Neural progenitor cell (in vitro differentiated cells): ENCODE results near the gene IGLON5. TPM values are rescaled to one million over a fixed set of nuclear protein-coding genes. Genes with fewer than 3 reads are reported as not detected.

Experiments
- DNase-seq: peaks from one replicate; pipeline ENCODE4 v3.0.0-alpha.2; 2016; ENCODE audit warnings: low spot score
- H2AFZ ChIP-seq: fragments of 200-600 bp; sonication (generic); replicated peaks from 2 replicates; pipeline ENCODE4 v1.6.1; 2016; ENCODE audit warnings: antibody characterized with exemption
- H3F3A ChIP-seq: fragments of 200-600 bp; sonication (generic); 2 replicates; pipeline ENCODE4 v1.6.1; 2016; ENCODE audit warnings: antibody characterized with exemption, low read depth
- H3K27ac ChIP-seq: fragments of 200-600 bp; sonication (generic); 2 replicates; pipeline ENCODE4 v1.5.1; 2016; ENCODE audit warnings: mild to moderate bottlenecking
- H3K27me3 ChIP-seq: fragments of 200-600 bp; sonication (generic); 2 replicates; pipeline ENCODE4 v1.6.1; 2016; ENCODE audit warnings: mild to moderate bottlenecking, moderate library complexity
- H3K36me3 ChIP-seq: fragments of 200-600 bp; sonication (generic); 2 replicates; pipeline ENCODE4 v1.5.1; 2016
- H3K4me1 ChIP-seq: fragments of 200-600 bp; sonication (generic); 2 replicates; pipeline ENCODE4 v1.6.1; 2016; ENCODE audit warnings: mixed run types
- H3K4me2 ChIP-seq: fragments of 200-600 bp; sonication (generic); 2 replicates; pipeline ENCODE4 v1.6.1; 2016
- H3K4me3 ChIP-seq: fragments of 200-600 bp; sonication (generic); 2 replicates; pipeline ENCODE4 v1.5.1; 2016
- H3K79me2 ChIP-seq: fragments of 200-600 bp; sonication (generic); 2 replicates; pipeline ENCODE4 v1.6.1; 2016; ENCODE audit warnings: low read depth
- H3K9ac ChIP-seq: fragments of 200-600 bp; sonication (generic); 2 replicates; pipeline ENCODE4 v1.6.1; 2016
- H3K9me3 ChIP-seq: fragments of 200-600 bp; sonication (generic); 2 replicates; pipeline ENCODE4 v1.5.1; 2016; ENCODE audit warnings: low read depth
- H4K20me1 ChIP-seq: fragments of 200-600 bp; sonication (generic); 2 replicates; pipeline ENCODE4 v1.6.1; 2016; ENCODE audit warnings: low read depth
- H3K27ac Mint-ChIP-seq: 3 replicates; pipeline ENCODE4 v1.8.0; 2021; ENCODE audit warnings: mixed read lengths
- H3K27me3 Mint-ChIP-seq: 2 replicates; pipeline ENCODE4 v1.8.0; 2022; ENCODE audit warnings: low read depth, mild to moderate bottlenecking, inconsistent platforms, moderate library complexity, mixed read lengths; ENCODE audit not compliant: insufficient read depth
- H3K36me3 Mint-ChIP-seq: 3 replicates; pipeline ENCODE4 v1.8.0; 2021; ENCODE audit warnings: mixed read lengths
- H3K4me1 Mint-ChIP-seq: 3 replicates; pipeline ENCODE4 v1.8.0; 2021; ENCODE audit warnings: mixed read lengths
- H3K4me3 Mint-ChIP-seq: 3 replicates; pipeline ENCODE4 v1.8.0; 2021; ENCODE audit warnings: mild to moderate bottlenecking, moderate library complexity, mixed read lengths
- H3K9me3 Mint-ChIP-seq: 3 replicates; pipeline ENCODE4 v1.8.0; 2020; ENCODE audit warnings: mixed read lengths
- EZH2 ChIP-seq: fragments of 200-600 bp; sonication (generic); IDR thresholded peaks from 2 replicates; pipeline ENCODE4 v1.6.1; 2017; ENCODE audit warnings: antibody characterized with exemption, mild to moderate bottlenecking, moderate library complexity
- EZH2phosphoT487 ChIP-seq: fragments of 200-600 bp; sonication (generic); IDR thresholded peaks from 2 replicates; pipeline ENCODE4 v1.6.1; 2017; ENCODE audit warnings: antibody characterized with exemption
- total RNA-seq: library from RNA; depleted of rRNA; stranded (reverse); fragments of >200 nt; gene quantifications from 2 replicates; pipeline ENCODE4 v1.2.3, GENCODE V29; 2015; ENCODE audit warnings: low replicate concordance
- TF ChIP-seq, protein P1 (sequence below): fragments of 200-600 bp; sonication (generic); IDR thresholded peaks from 2 replicates; pipeline ENCODE4 v1.5.1; 2017; ENCODE audit warnings: antibody characterized with exemption, mild to moderate bottlenecking

Gene IGLON5
- total RNA-seq, 1 donor from 2014 or later, result 5.4 TPM

DNA sequence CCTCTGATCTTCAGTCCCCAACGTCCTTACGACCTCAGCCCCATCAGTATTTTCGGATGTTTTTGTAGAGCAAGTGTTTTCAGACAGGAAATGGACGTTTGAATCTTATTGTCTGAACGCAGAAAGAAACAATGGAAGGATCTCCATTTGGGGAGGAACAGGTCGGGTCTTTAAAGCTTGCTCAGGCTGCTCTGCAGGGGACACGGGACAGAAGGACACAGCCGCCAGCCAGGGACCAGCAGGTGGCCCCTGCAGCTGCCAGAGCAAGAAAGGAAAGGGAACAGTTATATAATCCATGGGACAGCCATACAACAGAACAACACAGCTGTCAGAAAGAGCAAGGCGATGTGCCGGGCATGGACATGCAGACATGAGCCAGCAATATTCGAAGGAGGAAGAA is 18.5 kb upstream of the IGLON5 start:
- Histone ChIP-seq H3K9me3 (no peaks in the 10 kb centered on the region), H3K79me2 (no peaks in the 10 kb centered on the region), H3K9ac (no peak overlapping the region), H3K4me3 (peak overlapping the region; percentile 21), H3K4me2 (peak overlapping the region; percentile 70), H3K4me1 (peaks cover 30% of the 10 kb centered on the region), H3F3A (peaks cover 3% of the 10 kb centered on the region), H3K36me3 (no peaks in the 10 kb centered on the region), H4K20me1 (no peaks in the 10 kb centered on the region), H3K27me3 (peaks cover 16% of the 10 kb centered on the region), H3K27ac (no peak overlapping the region), H2AFZ (no peak overlapping the region)
- Mint-ChIP-seq H3K27me3 (peaks cover 3% of the 10 kb centered on the region), H3K36me3 (no peaks in the 10 kb centered on the region), H3K4me3 (peak overlapping the region; percentile 25), H3K9me3 (no peaks in the 10 kb centered on the region), H3K27ac (peak overlapping the region; percentile 7), H3K4me1 (peaks cover 29% of the 10 kb centered on the region)
- TF ChIP-seq EZH2phosphoT487 (no peak), EZH2 (no peak)
- TF ChIP-seq, protein P1, sequence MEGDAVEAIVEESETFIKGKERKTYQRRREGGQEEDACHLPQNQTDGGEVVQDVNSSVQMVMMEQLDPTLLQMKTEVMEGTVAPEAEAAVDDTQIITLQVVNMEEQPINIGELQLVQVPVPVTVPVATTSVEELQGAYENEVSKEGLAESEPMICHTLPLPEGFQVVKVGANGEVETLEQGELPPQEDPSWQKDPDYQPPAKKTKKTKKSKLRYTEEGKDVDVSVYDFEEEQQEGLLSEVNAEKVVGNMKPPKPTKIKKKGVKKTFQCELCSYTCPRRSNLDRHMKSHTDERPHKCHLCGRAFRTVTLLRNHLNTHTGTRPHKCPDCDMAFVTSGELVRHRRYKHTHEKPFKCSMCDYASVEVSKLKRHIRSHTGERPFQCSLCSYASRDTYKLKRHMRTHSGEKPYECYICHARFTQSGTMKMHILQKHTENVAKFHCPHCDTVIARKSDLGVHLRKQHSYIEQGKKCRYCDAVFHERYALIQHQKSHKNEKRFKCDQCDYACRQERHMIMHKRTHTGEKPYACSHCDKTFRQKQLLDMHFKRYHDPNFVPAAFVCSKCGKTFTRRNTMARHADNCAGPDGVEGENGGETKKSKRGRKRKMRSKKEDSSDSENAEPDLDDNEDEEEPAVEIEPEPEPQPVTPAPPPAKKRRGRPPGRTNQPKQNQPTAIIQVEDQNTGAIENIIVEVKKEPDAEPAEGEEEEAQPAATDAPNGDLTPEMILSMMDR, result no peak
- DNase-seq, result peak; percentile 61

DNA sequence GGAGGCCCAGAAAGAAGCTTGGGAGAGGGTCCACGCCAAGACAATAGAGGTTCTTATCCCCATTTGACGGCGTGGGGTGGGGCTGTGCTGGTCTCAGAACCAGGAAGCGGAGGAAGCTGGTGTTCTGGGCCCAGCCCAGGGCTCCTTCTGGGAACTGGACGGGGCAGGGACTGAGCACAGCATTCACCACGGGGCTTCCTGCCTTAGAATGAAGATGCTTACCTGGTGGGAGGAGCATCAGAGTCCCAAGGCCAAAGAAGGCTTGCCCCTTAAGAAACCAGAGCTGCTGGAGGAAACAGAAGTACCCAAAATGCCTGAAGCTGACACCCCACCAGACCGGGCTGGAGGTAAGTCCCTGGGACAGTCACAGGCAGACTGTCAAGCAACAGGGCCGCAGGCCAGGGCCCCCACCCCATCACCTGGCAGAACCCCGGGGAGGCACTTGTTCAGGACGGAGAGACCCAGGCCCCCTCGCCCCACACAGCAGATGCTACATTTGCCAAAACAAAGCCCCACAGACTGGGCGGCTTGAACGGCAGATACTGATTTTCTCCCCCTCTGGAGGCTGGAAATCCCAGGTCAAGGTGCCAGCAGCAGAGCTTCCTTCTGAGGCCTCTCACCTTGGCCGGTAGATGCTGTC is 17.8 kb upstream of the IGLON5 start:
- peaks cover 29% of the 10 kb centered on the region for H3K4me1 Mint-ChIP-seq
- Histone ChIP-seq H3K9me3 (no peaks in the 10 kb centered on the region), H3K79me2 (no peaks in the 10 kb centered on the region), H3K9ac (no peak overlapping the region), H3K4me2 (peak overlapping the region; percentile 70), H3K27ac (no peak overlapping the region), H3K4me1 (peaks cover 30% of the 10 kb centered on the region), H3K27me3 (peaks cover 16% of the 10 kb centered on the region), H2AFZ (no peak overlapping the region), H3F3A (peaks cover 3% of the 10 kb centered on the region), H3K4me3 (no peak overlapping the region), H3K36me3 (no peaks in the 10 kb centered on the region), H4K20me1 (no peaks in the 10 kb centered on the region)
- H3K36me3 Mint-ChIP-seq, result no peaks in the 10 kb centered on the region
- H3K27ac Mint-ChIP-seq, result no peak overlapping the region
- no peak for DNase-seq
- H3K27me3 Mint-ChIP-seq, result peaks cover 7% of the 10 kb centered on the region
- peak overlapping the region; percentile 25 for H3K4me3 Mint-ChIP-seq
- TF ChIP-seq EZH2, result no peak
- H3K9me3 Mint-ChIP-seq, result no peaks in the 10 kb centered on the region

DNA sequence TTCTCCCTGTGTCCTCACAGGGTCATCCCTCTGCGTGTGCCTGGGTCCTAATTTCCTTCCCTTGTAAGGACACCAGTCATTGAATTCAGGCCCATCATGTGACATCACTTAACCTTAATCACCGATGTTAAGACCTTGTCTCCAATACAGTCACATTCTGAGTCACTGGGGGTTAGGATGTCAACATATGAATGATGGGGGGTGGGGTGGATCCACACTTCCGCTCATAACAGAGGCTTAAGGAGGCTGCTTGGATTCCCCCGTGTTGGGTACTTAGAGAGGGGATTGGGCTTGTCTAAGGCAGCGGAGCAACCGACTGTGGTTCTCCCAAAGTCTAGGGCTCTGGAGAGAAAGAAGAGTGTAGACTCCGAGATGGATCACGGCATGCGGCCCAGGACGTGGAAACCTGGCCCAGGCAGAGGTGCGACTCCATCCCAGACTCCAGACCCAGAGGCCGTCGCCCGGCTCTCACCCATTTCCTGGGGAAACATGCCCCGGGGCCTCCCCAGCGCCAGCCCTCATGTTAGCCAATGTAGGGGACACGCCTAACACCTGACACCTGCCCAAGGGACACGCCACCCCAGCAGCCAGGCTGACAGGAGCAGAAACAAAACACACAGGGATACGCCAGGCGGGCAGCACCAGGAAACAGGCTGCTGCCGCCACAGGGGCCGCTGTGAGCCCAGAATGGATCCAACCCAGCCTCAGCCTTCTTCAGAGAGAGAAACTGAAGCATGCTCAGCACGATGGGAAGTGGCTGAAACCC is 17.1 kb upstream of the IGLON5 start:
- H2AFZ ChIP-seq, result no peak overlapping the region
- DNase-seq, result peak; percentile 27
- no peak overlapping the region for H3K27ac Mint-ChIP-seq

More for the DNA sequence above, 17.1 kb upstream of the IGLON5 start:
- Histone ChIP-seq H3K4me1 (peaks cover 30% of the 10 kb centered on the region), H3K9me3 (no peaks in the 10 kb centered on the region), H3K9ac (no peak overlapping the region), H3K4me3 (no peak overlapping the region), H3K79me2 (no peaks in the 10 kb centered on the region), H3K36me3 (no peaks in the 10 kb centered on the region), H3K4me2 (no peak overlapping the region), H3K27ac (no peak overlapping the region), H4K20me1 (no peaks in the 10 kb centered on the region), H3K27me3 (peaks cover 16% of the 10 kb centered on the region), H3F3A (peaks cover 3% of the 10 kb centered on the region)
- TF ChIP-seq, protein P1, result peak; percentile 7
- no peak for TF ChIP-seq EZH2phosphoT487
- Mint-ChIP-seq H3K9me3 (no peaks in the 10 kb centered on the region), H3K27me3 (peaks cover 7% of the 10 kb centered on the region), H3K4me1 (peaks cover 29% of the 10 kb centered on the region), H3K4me3 (no peak overlapping the region), H3K36me3 (no peaks in the 10 kb centered on the region)
